ENCODE measurements around the gene TNS3. TPM values are rescaled to one million over a fixed set of nuclear protein-coding genes. Genes with fewer than 3 reads are reported as not detected.

The TNS3 gene
- total RNA-seq, 1 donor from 2014 or later: 452 TPM

DNA sequence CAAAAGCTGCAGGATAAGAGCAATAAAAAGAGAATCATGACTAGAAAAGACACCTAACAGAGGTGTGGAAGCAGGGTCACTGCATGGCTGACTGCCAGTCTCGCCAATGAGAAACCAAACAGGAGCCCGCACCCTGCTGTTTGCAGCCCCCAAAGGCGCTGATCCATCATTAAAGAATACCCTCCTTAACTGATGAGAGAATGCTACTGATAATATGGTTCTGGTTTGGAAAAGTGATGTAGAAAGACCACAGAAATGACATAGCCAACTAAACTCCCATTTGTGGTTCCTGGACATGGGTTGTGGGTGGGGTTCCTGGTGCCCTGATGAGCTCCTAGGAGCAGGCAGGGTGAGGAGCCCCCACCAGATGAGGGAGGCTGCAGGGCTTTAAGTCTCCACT is 207.4 kb downstream of the TNS3 start:
- TF ChIP-seq, protein P1, sequence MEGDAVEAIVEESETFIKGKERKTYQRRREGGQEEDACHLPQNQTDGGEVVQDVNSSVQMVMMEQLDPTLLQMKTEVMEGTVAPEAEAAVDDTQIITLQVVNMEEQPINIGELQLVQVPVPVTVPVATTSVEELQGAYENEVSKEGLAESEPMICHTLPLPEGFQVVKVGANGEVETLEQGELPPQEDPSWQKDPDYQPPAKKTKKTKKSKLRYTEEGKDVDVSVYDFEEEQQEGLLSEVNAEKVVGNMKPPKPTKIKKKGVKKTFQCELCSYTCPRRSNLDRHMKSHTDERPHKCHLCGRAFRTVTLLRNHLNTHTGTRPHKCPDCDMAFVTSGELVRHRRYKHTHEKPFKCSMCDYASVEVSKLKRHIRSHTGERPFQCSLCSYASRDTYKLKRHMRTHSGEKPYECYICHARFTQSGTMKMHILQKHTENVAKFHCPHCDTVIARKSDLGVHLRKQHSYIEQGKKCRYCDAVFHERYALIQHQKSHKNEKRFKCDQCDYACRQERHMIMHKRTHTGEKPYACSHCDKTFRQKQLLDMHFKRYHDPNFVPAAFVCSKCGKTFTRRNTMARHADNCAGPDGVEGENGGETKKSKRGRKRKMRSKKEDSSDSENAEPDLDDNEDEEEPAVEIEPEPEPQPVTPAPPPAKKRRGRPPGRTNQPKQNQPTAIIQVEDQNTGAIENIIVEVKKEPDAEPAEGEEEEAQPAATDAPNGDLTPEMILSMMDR (IDR thresholded peaks at IDR 0.05; ENCODE audit: unreplicated experiment): no peak
- Mint-ChIP-seq H3K27ac (no peak overlapping the region), H3K36me3 (peaks cover 27% of the 10 kb centered on the region), H3K9me3 (no peaks in the 10 kb centered on the region), H3K27me3 (ENCODE audit: low read depth) (no peaks in the 10 kb centered on the region), H3K4me3 (no peak overlapping the region), H3K4me1 (peaks cover 38% of the 10 kb centered on the region)
- DNase-seq (ENCODE audit: low spot score in 2 of 2, unreplicated experiment in 2 of 2): no peak

DNA sequence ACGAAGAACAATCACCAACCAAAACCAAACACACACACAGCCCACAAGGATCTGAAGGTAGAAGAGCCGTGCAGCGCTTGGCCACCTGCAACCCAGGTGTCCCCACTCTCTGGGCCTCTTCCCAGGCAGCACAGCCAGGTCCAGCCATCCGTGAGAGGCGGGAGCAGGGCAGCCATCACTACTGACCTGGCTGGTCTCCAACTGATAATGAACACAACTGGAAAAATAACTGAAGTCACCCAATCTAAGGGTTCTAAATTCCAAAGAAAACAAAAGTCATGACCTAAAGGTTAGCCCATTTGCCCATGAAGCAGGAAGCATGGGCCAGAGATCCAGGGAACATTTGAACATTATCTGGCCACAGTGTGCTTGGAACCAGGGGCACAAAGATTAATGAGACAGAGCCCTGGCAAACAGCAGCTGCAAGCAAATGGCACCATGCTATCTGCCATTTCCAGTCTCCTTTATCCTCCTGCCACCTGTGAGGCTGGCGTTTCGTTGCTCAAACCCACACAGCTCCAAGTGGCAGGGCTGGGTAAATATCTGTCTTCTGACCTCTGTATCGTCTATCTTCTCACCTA is 207.9 kb downstream of the TNS3 start:
- H3K27me3 Mint-ChIP-seq (ENCODE audit: low read depth): no peaks in the 10 kb centered on the region
- no peak overlapping the region for H3K27ac Mint-ChIP-seq
- H3K9me3 Mint-ChIP-seq: no peaks in the 10 kb centered on the region
- peaks cover 37% of the 10 kb centered on the region for H3K4me1 Mint-ChIP-seq
- H3K4me3 Mint-ChIP-seq: no peak overlapping the region
- peaks cover 32% of the 10 kb centered on the region for H3K36me3 Mint-ChIP-seq
- DNase-seq (ENCODE audit: low spot score in 2 of 2, unreplicated experiment in 2 of 2): no peak
- TF ChIP-seq, protein P1 (IDR thresholded peaks at IDR 0.05; ENCODE audit: unreplicated experiment): no peak

DNA sequence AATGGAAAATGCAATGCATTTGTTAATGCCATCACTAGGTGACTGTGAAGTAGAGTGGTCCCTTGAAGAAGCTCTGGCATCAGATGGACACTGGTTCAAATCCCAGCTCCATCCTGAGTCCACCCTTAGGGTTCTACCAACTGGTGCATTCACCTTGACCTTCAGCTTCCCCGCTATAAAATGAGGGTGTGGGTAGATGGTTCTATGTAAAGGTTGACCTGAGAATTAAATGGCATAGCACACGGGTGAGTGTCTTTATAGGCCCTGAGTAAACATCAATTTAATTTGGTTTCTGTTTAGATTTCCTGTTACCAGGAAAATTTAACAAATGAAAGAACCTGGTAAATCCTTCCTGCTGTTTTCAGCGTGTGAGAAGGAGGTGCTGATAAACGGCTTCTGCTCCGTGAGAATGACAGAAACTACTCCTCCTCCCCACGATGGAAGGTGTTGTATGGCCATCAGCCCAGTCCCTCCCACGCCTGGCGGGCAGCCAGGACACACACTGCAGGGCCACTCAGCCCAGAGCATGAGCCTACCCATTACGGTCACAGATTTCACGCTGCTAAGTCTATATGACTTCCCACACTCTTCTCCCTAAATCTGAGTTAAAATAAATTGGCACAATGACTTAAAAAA is 210.1 kb downstream of the TNS3 start:
- Mint-ChIP-seq H3K27ac (peak overlapping the region; percentile 73), H3K9me3 (no peaks in the 10 kb centered on the region), H3K36me3 (peaks cover 42% of the 10 kb centered on the region), H3K27me3 (ENCODE audit: low read depth) (no peaks in the 10 kb centered on the region), H3K4me1 (peaks cover 28% of the 10 kb centered on the region), H3K4me3 (no peak overlapping the region)
- TF ChIP-seq, protein P1 (IDR thresholded peaks at IDR 0.05; ENCODE audit: unreplicated experiment): no peak
- DNase-seq (ENCODE audit: low spot score in 2 of 2, unreplicated experiment in 2 of 2): peak in 1 of 2 experiments; percentile 65

DNA sequence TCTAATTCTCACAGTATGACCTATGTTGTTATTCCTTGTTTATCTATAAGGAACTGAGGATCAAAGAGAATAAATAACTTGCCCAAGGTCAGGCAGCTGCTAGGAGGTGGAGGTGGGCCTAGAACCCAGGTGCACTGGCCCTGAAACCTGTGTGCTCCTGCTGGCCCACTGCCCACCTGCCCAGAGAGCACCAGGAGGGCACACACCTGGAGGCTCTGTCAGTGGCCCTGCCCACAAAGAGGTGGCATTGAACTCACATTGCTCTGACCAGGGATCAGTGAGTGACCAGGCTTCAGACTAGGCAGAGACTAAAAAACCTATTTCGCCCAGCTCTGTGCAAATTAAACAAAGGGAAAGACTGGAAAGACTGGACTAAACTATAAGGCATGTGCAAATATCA is 210.6 kb downstream of the TNS3 start:
- TF ChIP-seq, protein P1 (IDR thresholded peaks at IDR 0.05; ENCODE audit: unreplicated experiment): no peak
- Mint-ChIP-seq H3K4me1 (peaks cover 28% of the 10 kb centered on the region), H3K36me3 (peaks cover 37% of the 10 kb centered on the region), H3K27me3 (ENCODE audit: low read depth) (no peaks in the 10 kb centered on the region), H3K9me3 (no peaks in the 10 kb centered on the region), H3K27ac (no peak overlapping the region), H3K4me3 (no peak overlapping the region)
- no peak for DNase-seq (ENCODE audit: low spot score in 2 of 2, unreplicated experiment in 2 of 2)

DNA sequence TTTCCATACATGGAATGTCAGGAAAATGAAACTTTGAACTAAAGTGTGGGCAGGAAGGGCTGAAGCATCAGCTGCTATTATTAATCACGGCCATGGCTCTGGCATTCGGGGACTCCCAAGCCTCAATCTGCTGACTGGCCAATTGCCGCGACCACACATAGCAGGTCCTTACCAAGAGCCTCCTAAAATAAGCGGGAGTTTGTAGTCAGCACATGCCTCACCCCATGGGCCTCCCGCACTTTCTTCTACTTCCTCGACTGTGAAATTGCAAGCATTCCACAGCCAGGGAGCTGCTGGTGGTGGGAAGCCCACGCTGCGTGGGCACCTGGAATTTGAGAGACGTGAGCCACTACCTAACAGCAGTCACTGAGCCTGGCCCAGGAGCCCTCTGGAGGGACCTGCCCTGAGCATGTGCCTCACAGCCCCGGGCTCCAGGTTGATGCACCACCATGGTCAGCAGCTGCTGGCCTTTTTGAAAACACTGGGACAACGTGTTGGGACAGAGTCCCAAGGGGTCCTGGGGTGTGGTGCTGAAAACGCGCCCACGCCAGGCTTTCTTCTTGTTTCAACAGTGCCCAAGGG is 211.4 kb downstream of the TNS3 start:
- Mint-ChIP-seq H3K4me1 (peaks cover 28% of the 10 kb centered on the region), H3K4me3 (no peak overlapping the region), H3K27me3 (ENCODE audit: low read depth) (no peaks in the 10 kb centered on the region), H3K27ac (peak overlapping the region; percentile 56), H3K9me3 (no peaks in the 10 kb centered on the region), H3K36me3 (peaks cover 33% of the 10 kb centered on the region)
- TF ChIP-seq, protein P1 (IDR thresholded peaks at IDR 0.05; ENCODE audit: unreplicated experiment): no peak
- no peak for DNase-seq (ENCODE audit: low spot score in 2 of 2, unreplicated experiment in 2 of 2)

Measured in mesothelial cell of epicardium (in vitro differentiated cells).